Ectodermal cell (in vitro differentiated cells): ENCODE data around the gene USP32.

Experiments used
- H3K27ac ChIP-seq: 2 replicates; pipeline ENCODE4 v1.7.0; 2013; ENCODE audit warnings: mild to moderate bottlenecking, low read depth, low read length; ENCODE audit not compliant: insufficient read depth, poor library complexity, severe bottlenecking
- H3K27me3 ChIP-seq: 2 replicates; pipeline ENCODE4 v1.7.0; 2013; ENCODE audit warnings: mild to moderate bottlenecking, low read length; ENCODE audit not compliant: insufficient read depth, control insufficient read depth, poor library complexity, severe bottlenecking
- H3K36me3 ChIP-seq: one replicate; pipeline ENCODE4 v1.7.0; 2013; ENCODE audit warnings: low read length; ENCODE audit not compliant: control insufficient read depth, insufficient read depth
- H3K4me1 ChIP-seq: one replicate; pipeline ENCODE4 v1.7.0; 2013; ENCODE audit warnings: low read length; ENCODE audit not compliant: control insufficient read depth, insufficient read depth
- H3K4me3 ChIP-seq: 2 replicates; pipeline ENCODE4 v1.7.0; 2013; ENCODE audit warnings: low read depth, low read length, control low read depth; ENCODE audit not compliant: insufficient read depth
- H3K9me3 ChIP-seq: 2 replicates; pipeline ENCODE4 v1.7.0; 2013; ENCODE audit warnings: mild to moderate bottlenecking, low read length, moderate library complexity; ENCODE audit not compliant: control insufficient read depth
- WGBS, 2 experiments: methylation state at CpG; one replicate each; pipeline ENCODE4 v1.1.7; 2013; ENCODE audit warnings: missing lambda C conversion rate in 2 of 2; 5-methylcytosine and 5-hydroxymethylcytosine counted together

Gene USP32

DNA sequence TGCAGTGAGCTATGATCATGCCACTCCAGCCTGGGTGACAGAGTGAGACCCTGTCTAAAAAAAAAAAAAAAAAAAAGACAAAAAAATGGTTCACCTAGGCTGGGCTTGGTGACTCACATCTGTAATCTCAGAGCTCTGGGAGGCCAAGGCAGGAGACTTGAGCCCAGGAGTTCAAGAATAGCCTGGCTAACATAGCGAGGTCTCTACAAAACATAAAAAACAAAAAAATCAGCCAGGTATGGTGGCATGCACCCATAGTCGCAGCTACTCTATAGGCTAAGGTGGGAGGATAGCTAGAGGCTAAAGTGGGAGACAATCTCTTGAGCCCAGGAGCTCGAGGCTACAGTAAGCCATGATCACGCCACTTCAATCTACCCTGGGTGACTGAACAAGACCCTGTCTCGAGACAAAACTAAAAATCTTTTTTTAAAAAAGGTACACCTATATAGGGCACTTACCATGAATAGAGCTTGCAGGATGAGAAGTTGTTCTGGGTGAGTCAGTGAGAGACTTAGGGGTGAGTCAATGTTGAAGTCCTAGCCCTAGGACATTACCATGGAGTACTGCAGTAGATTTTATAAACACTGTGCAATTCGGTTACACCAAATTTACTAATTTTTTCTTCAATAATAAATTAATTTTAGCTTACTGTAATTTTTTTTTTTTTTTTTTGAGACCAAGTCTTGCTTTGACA lies 19.0 kb downstream of the USP32 start:
- H3K27me3 ChIP-seq, result no peaks in the 10 kb centered on the region
- H3K27ac ChIP-seq, result no peak overlapping the region
- 90% methylated on average over 6 of the region's 6 CpGs for WGBS, 2 experiments

DNA sequence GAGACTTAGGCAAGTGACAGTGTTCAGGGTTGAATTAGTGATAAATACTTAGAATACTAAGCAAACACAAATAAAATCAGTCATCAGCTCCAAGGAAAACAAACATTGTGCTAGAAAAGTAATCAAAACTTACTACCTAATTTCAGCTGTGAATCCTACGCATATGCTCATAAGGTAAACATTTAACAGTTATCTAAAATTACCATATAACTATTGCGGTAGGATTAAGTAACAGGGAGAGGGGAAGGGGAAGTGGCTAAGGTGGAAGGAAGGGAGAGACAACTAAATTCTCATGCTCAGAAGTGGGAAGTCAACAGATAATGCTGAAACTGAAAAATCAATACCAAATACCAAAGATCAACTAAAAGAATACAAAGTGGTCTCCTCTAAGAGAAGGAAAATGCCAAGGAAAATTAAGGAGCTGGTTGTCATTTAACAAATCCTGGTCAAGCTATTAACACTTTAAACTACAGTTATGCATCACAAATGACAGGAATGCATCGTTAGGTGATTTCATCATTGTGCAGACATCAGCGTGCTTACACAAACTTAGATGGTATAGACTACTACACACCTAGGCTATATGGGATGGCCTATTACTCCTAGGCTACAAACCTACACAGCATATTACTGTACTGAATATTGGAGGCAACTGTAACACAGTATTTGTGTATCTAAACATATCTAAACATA lies 20.0 kb downstream of the USP32 start:
- H3K4me3 ChIP-seq, result no peak overlapping the region
- 91 to 96% methylated on average over 3 of the region's 4 CpGs for WGBS, 2 experiments
- H3K4me1 ChIP-seq, result peaks cover 2% of the 10 kb centered on the region
- no peaks in the 10 kb centered on the region for H3K36me3 ChIP-seq
- no peaks in the 10 kb centered on the region for H3K27me3 ChIP-seq
- no peak overlapping the region for H3K27ac ChIP-seq
- H3K9me3 ChIP-seq, result no peaks in the 10 kb centered on the region

More for the DNA sequence above, 19.0 kb downstream of the USP32 start:
- H3K9me3 ChIP-seq, result no peaks in the 10 kb centered on the region
- no peak overlapping the region for H3K4me3 ChIP-seq
- H3K36me3 ChIP-seq, result no peaks in the 10 kb centered on the region
- H3K4me1 ChIP-seq, result peaks cover 2% of the 10 kb centered on the region

DNA sequence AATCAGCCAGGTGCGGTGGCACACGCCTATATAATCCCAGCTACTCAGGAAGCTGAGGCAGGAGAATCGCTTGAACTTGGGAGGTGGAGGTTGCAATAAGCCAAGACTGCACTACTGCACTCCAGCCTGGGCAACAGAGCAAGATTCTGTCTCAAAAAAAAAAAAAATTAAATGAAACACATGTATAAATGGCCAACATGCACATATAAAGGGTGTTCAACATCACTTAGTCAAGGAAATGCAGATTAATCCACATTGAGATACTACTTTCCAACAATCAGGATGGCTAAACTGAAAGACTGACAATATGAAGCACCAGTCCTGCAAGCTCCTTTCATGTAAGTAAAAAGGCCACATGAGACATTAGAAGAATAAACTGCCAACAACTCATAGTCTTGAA lies 20.5 kb downstream of the USP32 start:
- Histone ChIP-seq H3K27me3 (no peaks in the 10 kb centered on the region), H3K36me3 (no peaks in the 10 kb centered on the region), H3K27ac (no peak overlapping the region), H3K9me3 (no peaks in the 10 kb centered on the region), H3K4me1 (peaks cover 2% of the 10 kb centered on the region), H3K4me3 (no peak overlapping the region)
- WGBS, 2 experiments, result 87 to 94% methylated on average over 3 of the region's 3 CpGs

DNA sequence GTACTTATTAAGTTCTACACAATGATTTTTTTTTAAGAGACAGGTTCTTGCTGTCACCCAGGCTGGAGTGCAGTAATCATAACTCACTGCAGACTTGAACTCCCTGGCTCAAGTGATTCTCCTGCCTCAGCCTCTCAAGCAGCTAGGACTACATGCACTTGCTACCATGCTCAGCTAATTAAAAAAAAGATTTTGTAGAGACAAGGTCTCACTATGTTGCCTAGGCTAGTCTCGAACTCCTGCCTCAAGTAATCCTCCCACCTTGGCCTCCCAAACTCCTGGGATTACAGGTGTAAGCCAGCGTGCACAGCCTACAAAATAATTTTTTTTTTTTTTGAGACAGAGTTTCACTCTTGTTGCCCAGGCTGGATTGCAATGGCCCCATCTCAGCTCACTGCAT lies 22.2 kb downstream of the USP32 start:
- Histone ChIP-seq H3K36me3 (no peaks in the 10 kb centered on the region), H3K4me1 (peaks cover 2% of the 10 kb centered on the region), H3K4me3 (no peak overlapping the region), H3K9me3 (no peaks in the 10 kb centered on the region), H3K27me3 (no peaks in the 10 kb centered on the region), H3K27ac (no peak overlapping the region)
- WGBS, 2 experiments, result 90 to 92% methylated on average over 2 of the region's 2 CpGs

GRCh38 chr17:60363700-60364405 lies 28.1 kb downstream of the USP32 start:
- WGBS, 2 experiments, result 96 to 98% methylated on average over 3 of the region's 3 CpGs

DNA sequence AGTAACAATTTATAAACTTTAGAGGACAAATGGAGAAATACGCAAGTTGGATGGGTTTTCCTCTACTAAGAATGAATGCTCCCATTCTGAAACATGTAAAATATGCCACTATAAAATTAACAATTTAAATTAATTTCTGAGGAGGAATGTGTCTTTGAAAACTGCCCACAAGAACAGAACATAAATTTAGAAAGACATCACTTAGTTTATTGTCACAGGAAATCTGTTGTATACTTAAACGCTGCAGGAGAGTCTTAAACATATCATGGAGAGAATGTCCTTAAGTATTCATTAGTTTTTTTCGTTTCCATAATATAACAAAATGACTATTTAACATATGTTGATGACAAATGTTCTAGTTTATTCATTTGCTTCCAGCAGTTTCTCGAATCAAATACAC lies 29.6 kb downstream of the USP32 start:
- 100% methylated on average over 4 of the region's 4 CpGs; no CpG with 5 or more reads in 1 of the 2 experiments for WGBS, 2 experiments
- Histone ChIP-seq H3K4me1 (no peaks in the 10 kb centered on the region), H3K9me3 (no peaks in the 10 kb centered on the region), H3K27me3 (no peaks in the 10 kb centered on the region), H3K36me3 (no peaks in the 10 kb centered on the region), H3K4me3 (no peak overlapping the region), H3K27ac (no peak overlapping the region)

More at GRCh38 chr17:60363700-60364405, 28.1 kb downstream of the USP32 start:
- Histone ChIP-seq H3K9me3 (no peaks in the 10 kb centered on the region), H3K4me1 (peaks cover 2% of the 10 kb centered on the region), H3K4me3 (no peak overlapping the region), H3K36me3 (no peaks in the 10 kb centered on the region), H3K27ac (no peak overlapping the region), H3K27me3 (no peaks in the 10 kb centered on the region)

DNA sequence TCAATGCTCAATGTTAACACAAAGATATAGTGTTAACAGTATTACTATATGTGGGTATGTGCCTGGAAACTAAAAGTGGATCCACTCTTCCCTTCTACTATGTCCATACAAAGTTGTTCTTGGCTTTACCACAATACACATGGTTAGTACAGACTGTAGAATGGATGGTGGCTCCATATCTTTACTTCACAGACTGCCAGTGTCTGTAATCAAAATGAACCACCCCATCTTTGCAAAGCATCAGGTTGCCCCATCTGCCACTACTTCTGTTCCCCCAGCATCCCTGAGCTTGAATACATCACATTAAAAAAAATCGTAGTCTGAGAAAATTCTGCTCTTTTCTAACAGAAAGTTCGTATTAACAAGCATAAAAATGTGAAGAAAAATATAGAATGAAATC lies 30.0 kb downstream of the USP32 start:
- Histone ChIP-seq H3K4me3 (no peak overlapping the region), H3K36me3 (no peaks in the 10 kb centered on the region), H3K27ac (no peak overlapping the region), H3K27me3 (no peaks in the 10 kb centered on the region), H3K4me1 (no peaks in the 10 kb centered on the region), H3K9me3 (no peaks in the 10 kb centered on the region)
- 90% methylated on average over 2 of the region's 2 CpGs; no CpG with 5 or more reads in 1 of the 2 experiments for WGBS, 2 experiments

DNA sequence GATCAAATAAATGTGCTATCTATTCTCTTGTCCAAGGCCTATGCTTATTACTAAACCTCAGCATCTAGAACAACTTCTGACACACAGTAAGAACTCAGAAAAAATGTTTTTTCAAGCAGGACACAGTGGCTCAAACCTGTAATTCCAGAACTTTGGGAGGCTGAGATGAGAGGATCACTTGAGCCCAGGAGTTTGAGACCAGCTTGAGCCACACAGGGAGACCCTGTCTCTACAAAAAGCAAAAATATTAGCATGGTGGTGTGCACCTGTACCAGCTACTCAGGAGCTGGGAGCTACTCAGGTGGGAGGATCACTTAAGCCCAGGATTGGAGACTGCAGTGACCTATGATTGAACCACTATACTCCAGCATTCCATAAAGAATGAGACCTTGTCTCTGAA lies 32.5 kb downstream of the USP32 start:
- no peaks in the 10 kb centered on the region for H3K9me3 ChIP-seq
- no peaks in the 10 kb centered on the region for H3K27me3 ChIP-seq
- no peak overlapping the region for H3K4me3 ChIP-seq
- no peaks in the 10 kb centered on the region for H3K4me1 ChIP-seq
- H3K27ac ChIP-seq, result no peak overlapping the region
- H3K36me3 ChIP-seq, result no peaks in the 10 kb centered on the region

GRCh38 chr17:60358606-60359225 lies 33.2 kb downstream of the USP32 start:
- Histone ChIP-seq H3K4me1 (no peaks in the 10 kb centered on the region), H3K9me3 (no peaks in the 10 kb centered on the region), H3K4me3 (no peak overlapping the region), H3K36me3 (no peaks in the 10 kb centered on the region), H3K27me3 (no peaks in the 10 kb centered on the region), H3K27ac (no peak overlapping the region)
- 97 to 98% methylated on average over 3 of the region's 3 CpGs for WGBS, 2 experiments

DNA sequence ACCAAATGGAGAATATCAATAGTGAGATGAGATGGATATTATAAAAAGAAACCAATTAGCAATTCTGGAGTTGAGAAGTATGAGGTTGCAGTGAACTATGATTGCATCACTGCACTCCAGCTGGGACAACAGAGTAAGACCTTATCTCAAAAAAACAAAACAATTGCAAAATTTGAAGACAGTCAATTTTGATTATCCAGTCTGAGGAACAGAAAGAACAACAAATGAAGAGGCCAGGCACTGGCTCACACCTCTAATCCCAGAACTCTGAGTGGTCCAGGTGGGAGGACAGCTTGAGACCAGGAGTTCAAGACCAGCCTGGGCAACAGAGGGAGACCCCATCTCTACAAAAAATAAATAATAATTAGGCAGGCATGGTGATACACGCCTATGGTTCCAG lies 35.0 kb downstream of the USP32 start:
- Histone ChIP-seq H3K4me3 (no peak overlapping the region), H3K9me3 (no peaks in the 10 kb centered on the region), H3K36me3 (no peaks in the 10 kb centered on the region), H3K27me3 (no peaks in the 10 kb centered on the region), H3K4me1 (peaks cover 8% of the 10 kb centered on the region), H3K27ac (no peak overlapping the region)
- WGBS, 2 experiments, result 88 to 91% methylated on average over 1 of the region's 1 CpG
